RWPE2 (cell line): ENCODE measurements around the gene SCYL3.

Experiments used
- ATAC-seq: fragments of 200-7000 bp; cut with Tn5 transposase; 3 replicates; pipeline ENCODE4 v1.9.1; 2021; ENCODE audit warnings: low read depth
- DNase-seq: peaks from one replicate; pipeline ENCODE4 v3.0.0-alpha.2; 2020; ENCODE audit warnings: low spot score
- H3K27ac ChIP-seq: fragments of 450-650 bp; 2 replicates; pipeline ENCODE4 v1.5.1; 2017; ENCODE audit warnings: mild to moderate bottlenecking; ENCODE audit not compliant: poor library complexity, severe bottlenecking
- H3K27me3 ChIP-seq: fragments of 250-450 bp; sonication (Bioruptor Pico); 2 replicates; pipeline ENCODE4 v1.5.1; 2021; ENCODE audit warnings: mild to moderate bottlenecking, moderate library complexity; ENCODE audit not compliant: insufficient read depth, poor library complexity, severe bottlenecking
- H3K36me3 ChIP-seq: fragments of 250-450 bp; sonication (Bioruptor Pico); 2 replicates; pipeline ENCODE4 v1.5.1; 2020; ENCODE audit warnings: low read depth, mild to moderate bottlenecking, moderate library complexity
- H3K4me1 ChIP-seq: fragments of 250-450 bp; sonication (Bioruptor Pico); 2 replicates; pipeline ENCODE4 v1.5.1; 2021; ENCODE audit warnings: mild to moderate bottlenecking, moderate library complexity; ENCODE audit not compliant: insufficient read depth, poor library complexity, severe bottlenecking
- H3K4me3 ChIP-seq: fragments of 250-450 bp; sonication (Bioruptor Pico); 2 replicates; pipeline ENCODE4 v1.5.1; 2021; ENCODE audit warnings: mild to moderate bottlenecking, moderate library complexity; ENCODE audit not compliant: severe bottlenecking
- H3K9me3 ChIP-seq: fragments of 250-450 bp; sonication (Bioruptor Pico); 2 replicates; pipeline ENCODE4 v1.5.1; 2021; ENCODE audit warnings: mild to moderate bottlenecking, moderate library complexity; ENCODE audit not compliant: severe bottlenecking
- CTCF ChIP-seq: fragments of 450-650 bp; IDR thresholded peaks from one replicate; pipeline ENCODE4 v1.5.1; 2017; ENCODE audit warnings: mild to moderate bottlenecking, moderate library complexity; ENCODE audit not compliant: poor library complexity, severe bottlenecking

SCYL3 gene

DNA sequence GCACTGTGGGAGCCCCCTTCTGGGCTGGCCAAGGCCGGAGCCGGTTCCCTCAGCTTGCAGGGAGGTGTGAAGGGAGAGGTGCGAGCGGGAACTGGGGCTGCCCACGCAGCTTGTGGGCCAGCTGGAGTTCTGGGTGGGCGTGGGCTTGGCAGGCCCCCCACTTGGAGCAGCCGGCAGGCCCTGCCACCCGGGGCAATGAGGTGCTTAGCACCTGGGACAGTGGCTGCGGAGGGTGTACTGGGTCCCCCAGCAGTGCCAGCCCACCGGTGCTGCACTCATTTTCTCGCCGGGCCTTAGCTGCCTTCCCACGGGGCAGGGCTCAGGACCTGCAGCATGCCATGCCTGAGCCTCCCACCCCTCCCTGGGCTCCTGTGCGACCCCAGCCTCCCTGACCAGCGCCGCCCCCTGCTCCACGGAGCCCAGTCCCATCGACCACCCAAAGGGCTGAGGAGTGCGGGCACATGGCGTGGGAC lies 11.6 kb downstream of the SCYL3 start:
- no peaks in the 10 kb centered on the region for H3K27me3 ChIP-seq
- no peaks in the 10 kb centered on the region for H3K4me1 ChIP-seq
- H3K9me3 ChIP-seq = no peaks in the 10 kb centered on the region
- H3K27ac ChIP-seq = no peak overlapping the region
- no peak overlapping the region for H3K4me3 ChIP-seq
- no peak for DNase-seq
- TF ChIP-seq CTCF = no peak
- H3K36me3 ChIP-seq = peaks cover 42% of the 10 kb centered on the region
- ATAC-seq = no peak

- DNase-seq = no peak
These were observed 14.5 kb downstream of the SCYL3 start for GRCh38 chr1:169879034-169879840.

GRCh38 chr1:169878498-169878897 lies 15.2 kb downstream of the SCYL3 start:
- DNase-seq = no peak
- peaks cover 7% of the 10 kb centered on the region for H3K4me1 ChIP-seq
- ATAC-seq = no peak
- no peaks in the 10 kb centered on the region for H3K27me3 ChIP-seq
- no peaks in the 10 kb centered on the region for H3K9me3 ChIP-seq
- TF ChIP-seq CTCF = no peak
- H3K27ac ChIP-seq = no peak overlapping the region
- H3K4me3 ChIP-seq = no peak overlapping the region
- peaks cover 26% of the 10 kb centered on the region for H3K36me3 ChIP-seq

More at GRCh38 chr1:169879034-169879840, 14.5 kb downstream of the SCYL3 start:
- Histone ChIP-seq H3K9me3 (no peaks in the 10 kb centered on the region), H3K4me1 (no peaks in the 10 kb centered on the region), H3K4me3 (no peak overlapping the region), H3K36me3 (peaks cover 21% of the 10 kb centered on the region), H3K27ac (no peak overlapping the region), H3K27me3 (no peaks in the 10 kb centered on the region)
- no peak for TF ChIP-seq CTCF
- no peak for ATAC-seq

GRCh38 chr1:169877800-169878491 lies 15.8 kb downstream of the SCYL3 start:
- no peaks in the 10 kb centered on the region for H3K27me3 ChIP-seq
- H3K27ac ChIP-seq = no peak overlapping the region
- H3K4me1 ChIP-seq = peaks cover 8% of the 10 kb centered on the region
- peaks cover 27% of the 10 kb centered on the region for H3K36me3 ChIP-seq
- H3K4me3 ChIP-seq = no peak overlapping the region
- no peak for DNase-seq
- no peaks in the 10 kb centered on the region for H3K9me3 ChIP-seq
- no peak for TF ChIP-seq CTCF
- ATAC-seq = no peak
